B cell (primary cell): ENCODE data around the gene PSENEN. TPM values are rescaled to one million over a fixed set of nuclear protein-coding genes. Genes with fewer than 3 reads are reported as not detected.

Experiments used
- ATAC-seq: fragments of 200-7000 bp; cut with Tn5 transposase; one replicate; pipeline ENCODE4 v1.10.0; 2021; ENCODE audit warnings: low read depth, mild to moderate bottlenecking, moderate number of reproducible peaks, moderate library complexity
- CTCF ChIA-PET: fragments of 350-600 bp; sonication (Branson Sonifier 250); formaldehyde crosslinking; loops from one replicate; lab custom pipeline; 2021; ENCODE audit warnings: antibody characterized with exemption, inconsistent platforms; lab: Charles Lee
- POLR2A ChIA-PET: fragments of 350-600 bp; sonication (Branson Sonifier 250); formaldehyde crosslinking; loops from one replicate; lab custom pipeline; 2021; ENCODE audit warnings: antibody characterized with exemption; lab: Charles Lee
- DNase-seq: peaks from one replicate; pipeline ENCODE4 v3.0.0; 2013
- H2AFZ ChIP-seq: 2 replicates; pipeline ENCODE4 v1.6.1; 2012; ENCODE audit warnings: mild to moderate bottlenecking, low read depth, low read length; ENCODE audit not compliant: insufficient read depth, poor library complexity, severe bottlenecking
- H3K27ac ChIP-seq, 2 donors: 1 replicate in 1 of 2; 2 replicates in 1 of 2; pipeline ENCODE4 v1.5.1; 2012 to 2013; ENCODE audit warnings: low read length in 2 of 2, mild to moderate bottlenecking in 2 of 2, moderate library complexity in 1 of 2
- H3K27me3 ChIP-seq, 4 experiments: fragments of 200-600 bp in 1 of 4; sonication (generic) in 1 of 4; replicated peaks in 1 of 4; 1 replicate in 2 of 4; 2 replicates in 2 of 4; pipeline versions ENCODE4 v1.6.1 to v1.7.0; 2013 to 2016; ENCODE audit warnings: low read length in 3 of 4, mild to moderate bottlenecking in 2 of 4, mixed read lengths in 1 of 4, moderate library complexity in 1 of 4; ENCODE audit not compliant: insufficient read depth in 4 of 4, control insufficient read depth in 3 of 4; ENCODE audit errors: control extremely low read depth in 1 of 4
- H3K36me3 ChIP-seq, 2 experiments: replicated peaks in 1 of 2; 1 replicate in 1 of 2; 2 replicates in 1 of 2; pipeline versions ENCODE4 v1.6.1 to v1.7.1; 2013; ENCODE audit warnings: low read length in 1 of 2; ENCODE audit not compliant: insufficient read depth in 2 of 2, control insufficient read depth in 1 of 2; ENCODE audit errors: control extremely low read depth in 1 of 2, extremely low read depth in 1 of 2
- H3K4me1 ChIP-seq, 2 donors: fragments of 200-600 bp in 1 of 2; sonication (generic) in 1 of 2; 1 replicate in 1 of 2; 2 replicates in 1 of 2; pipeline versions ENCODE4 v1.5.1 to v1.6.1; 2013 to 2017; ENCODE audit warnings: low read length in 2 of 2; ENCODE audit not compliant: control insufficient read depth in 2 of 2, insufficient read depth in 2 of 2
- H3K4me2 ChIP-seq: replicated peaks from 2 replicates; pipeline ENCODE3; 2012; ENCODE audit warnings: mild to moderate bottlenecking, low read depth, low read length; ENCODE audit not compliant: poor library complexity, severe bottlenecking
- H3K4me3 ChIP-seq, 5 experiments: fragments of 200-600 bp in 1 of 5; sonication (generic) in 1 of 5; 1 replicate in 3 of 5; 2 replicates in 2 of 5; pipeline versions ENCODE4 v1.5.1 to v1.7.0; 2011 to 2016; ENCODE audit warnings: low read length in 4 of 5, mild to moderate bottlenecking in 4 of 5, low read depth in 2 of 5, control low read depth in 1 of 5, moderate library complexity in 1 of 5; ENCODE audit not compliant: insufficient read depth in 1 of 5; ENCODE audit errors: control extremely low read depth in 1 of 5, extremely low read depth in 1 of 5
- H3K79me2 ChIP-seq: fragments of 200-600 bp; sonication (generic); one replicate; pipeline ENCODE4 v1.6.0; 2016; ENCODE audit warnings: low read length; ENCODE audit not compliant: control insufficient read depth, insufficient read depth
- H3K9ac ChIP-seq: fragments of 200-600 bp; sonication (generic); 2 replicates; pipeline ENCODE4 v1.6.1; 2017; ENCODE audit warnings: mild to moderate bottlenecking, low read length, moderate library complexity
- H3K9me3 ChIP-seq, 3 donors: one replicate each; pipeline versions ENCODE4 v1.6.1 to v1.7.1; 2013; ENCODE audit warnings: low read length in 2 of 3; ENCODE audit not compliant: control insufficient read depth in 2 of 3, insufficient read depth in 1 of 3; ENCODE audit errors: control extremely low read depth in 1 of 3
- H4K20me1 ChIP-seq: 2 replicates; pipeline ENCODE4 v1.6.0; 2012; ENCODE audit warnings: mild to moderate bottlenecking, low read length; ENCODE audit not compliant: insufficient read depth, control insufficient read depth, poor library complexity, severe bottlenecking
- H3K27ac Mint-ChIP-seq: one replicate; pipeline ENCODE4 v1.8.0; 2021; ENCODE audit warnings: mixed read lengths
- H3K27me3 Mint-ChIP-seq: one replicate; pipeline ENCODE4 v1.8.0; 2021; ENCODE audit warnings: mixed read lengths
- H3K4me1 Mint-ChIP-seq: one replicate; pipeline ENCODE4 v1.8.0; 2021; ENCODE audit warnings: mixed read lengths
- H3K4me3 Mint-ChIP-seq: one replicate; pipeline ENCODE4 v1.8.0; 2021; ENCODE audit warnings: mixed read lengths
- H3K9me3 Mint-ChIP-seq: one replicate; pipeline ENCODE4 v1.8.0; 2022; ENCODE audit warnings: mixed read lengths; ENCODE audit not compliant: insufficient read depth
- EZH2 ChIP-seq: IDR thresholded peaks from 2 replicates; pipeline ENCODE4 v1.6.1; 2012; ENCODE audit warnings: borderline replicate concordance, low read depth, mild to moderate bottlenecking, moderate library complexity, low read length; ENCODE audit not compliant: insufficient read depth, poor library complexity, severe bottlenecking
- WGBS: methylation state at CpG from one replicate; pipeline ENCODE4 v1.1.5; 2013; ENCODE audit warnings: missing lambda C conversion rate; ENCODE audit not compliant: insufficient coverage; 5-methylcytosine and 5-hydroxymethylcytosine counted together
- intact Hi-C: fragments of 100-400 bp; cut with micrococcal nuclease; formaldehyde crosslinking; loops from one replicate; pipeline ENCODE4 v1.10.0; 2022
- polyA plus RNA-seq: library from polyadenylated mRNA; depleted of rRNA; stranded (reverse); fragments of >200 nt; gene quantifications from 2 replicates; pipeline ENCODE4 v1.2.3, GENCODE V29; 2012
- total RNA-seq, 2 donors: library from RNA; stranded (reverse); fragments of 120-200 nt in 1 of 2; gene quantifications; 1 replicate in 1 of 2; 2 replicates in 1 of 2; pipeline versions ENCODE4 v1.2.3 to v1.2.4, GENCODE V29; 2013 to 2022
- TF ChIP-seq, protein P1 (sequence below): fragments of 200-600 bp; IDR thresholded peaks from one replicate; pipeline ENCODE4 v1.8.0; 2022; ENCODE audit warnings: antibody characterized with exemption, mild to moderate bottlenecking

PSENEN gene
- total and polyA plus RNA-seq, 2 donors (not counting 1 experiment from before 2014, with no cell fraction given): 17.7 to 36.4 TPM

DNA sequence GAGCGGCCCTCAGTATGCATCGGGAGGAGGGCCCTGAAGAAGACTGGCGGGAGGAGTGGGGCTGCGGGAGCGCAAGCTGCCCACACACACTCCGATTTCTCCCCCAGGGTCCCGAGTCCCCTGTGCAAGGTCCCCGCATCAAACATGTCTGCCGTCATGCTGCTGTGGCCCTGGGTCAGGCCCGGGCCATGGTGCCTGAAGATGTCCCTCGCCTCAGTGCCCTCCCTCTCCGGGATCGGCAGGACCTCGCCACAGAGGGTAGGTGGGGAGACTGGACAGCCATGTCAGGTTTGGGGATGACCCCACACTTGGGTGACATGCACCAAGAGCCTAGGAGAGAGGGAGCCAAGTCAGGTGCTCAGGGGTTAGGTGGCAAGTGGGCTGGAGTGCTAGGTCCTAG lies 23.0 kb upstream of the PSENEN start:
- CTCF ChIA-PET: no interaction called here
- intact Hi-C loops: no loop called here
- TF ChIP-seq EZH2: no peak
- TF ChIP-seq, protein P1, sequence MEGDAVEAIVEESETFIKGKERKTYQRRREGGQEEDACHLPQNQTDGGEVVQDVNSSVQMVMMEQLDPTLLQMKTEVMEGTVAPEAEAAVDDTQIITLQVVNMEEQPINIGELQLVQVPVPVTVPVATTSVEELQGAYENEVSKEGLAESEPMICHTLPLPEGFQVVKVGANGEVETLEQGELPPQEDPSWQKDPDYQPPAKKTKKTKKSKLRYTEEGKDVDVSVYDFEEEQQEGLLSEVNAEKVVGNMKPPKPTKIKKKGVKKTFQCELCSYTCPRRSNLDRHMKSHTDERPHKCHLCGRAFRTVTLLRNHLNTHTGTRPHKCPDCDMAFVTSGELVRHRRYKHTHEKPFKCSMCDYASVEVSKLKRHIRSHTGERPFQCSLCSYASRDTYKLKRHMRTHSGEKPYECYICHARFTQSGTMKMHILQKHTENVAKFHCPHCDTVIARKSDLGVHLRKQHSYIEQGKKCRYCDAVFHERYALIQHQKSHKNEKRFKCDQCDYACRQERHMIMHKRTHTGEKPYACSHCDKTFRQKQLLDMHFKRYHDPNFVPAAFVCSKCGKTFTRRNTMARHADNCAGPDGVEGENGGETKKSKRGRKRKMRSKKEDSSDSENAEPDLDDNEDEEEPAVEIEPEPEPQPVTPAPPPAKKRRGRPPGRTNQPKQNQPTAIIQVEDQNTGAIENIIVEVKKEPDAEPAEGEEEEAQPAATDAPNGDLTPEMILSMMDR: no peak
- no peaks in the 10 kb centered on the region for H3K27me3 ChIP-seq
- no peak overlapping the region for H3K27ac ChIP-seq
- no peaks in the 10 kb centered on the region for H3K9me3 Mint-ChIP-seq
- peaks cover 8 to 15% of the 10 kb centered on the region in 2 donors for H3K4me1 ChIP-seq
- H3K36me3 ChIP-seq: peaks cover 2 to 71% of the 10 kb centered on the region in 2 experiments
- POLR2A ChIA-PET: interaction anchor here (0.6 kb wide), 1 partner anchor 410 kb away, joined by 8 read pairs; no protein-coding TSS in a partner anchor
- H3K9me3 ChIP-seq: no peaks in the 10 kb centered on the region
- ATAC-seq (no peak), DNase-seq (no peak)
- H3K4me3 Mint-ChIP-seq: no peak overlapping the region
- H3K27me3 Mint-ChIP-seq: no peaks in the 10 kb centered on the region
- no peak overlapping the region for H3K4me2 ChIP-seq
- 94% methylated on average over 13 of the region's 14 CpGs for WGBS
- no peak overlapping the region for H2AFZ ChIP-seq
- no peak overlapping the region for H3K27ac Mint-ChIP-seq
- H3K79me2 ChIP-seq: peaks cover 81% of the 10 kb centered on the region
- peaks cover 66% of the 10 kb centered on the region for H4K20me1 ChIP-seq
- peaks cover 19% of the 10 kb centered on the region for H3K4me1 Mint-ChIP-seq
- no peak overlapping the region for H3K9ac ChIP-seq
- H3K4me3 ChIP-seq: no peak overlapping the region

DNA sequence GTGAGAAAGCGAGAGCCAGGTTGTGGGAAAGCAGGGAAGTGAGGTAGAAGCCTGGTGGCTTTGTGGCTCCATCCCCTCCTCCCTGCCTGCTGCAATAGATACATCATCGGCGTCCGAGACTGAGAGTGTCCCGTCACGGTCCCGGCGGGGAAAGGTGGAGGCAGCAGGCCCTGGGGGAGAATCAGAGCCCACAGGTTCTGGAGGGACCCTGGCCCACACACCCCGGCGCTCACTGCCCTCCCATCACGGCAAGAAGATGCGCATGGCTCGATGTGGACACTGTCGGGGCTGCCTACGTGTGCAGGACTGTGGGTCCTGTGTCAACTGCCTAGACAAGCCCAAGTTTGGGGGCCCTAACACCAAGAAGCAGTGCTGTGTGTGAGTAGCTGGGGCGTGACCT lies 22.6 kb upstream of the PSENEN start:
- no peak for TF ChIP-seq EZH2
- TF ChIP-seq, protein P1: no peak
- Mint-ChIP-seq H3K4me1 (peaks cover 19% of the 10 kb centered on the region), H3K4me3 (no peak overlapping the region), H3K9me3 (no peaks in the 10 kb centered on the region), H3K27ac (no peak overlapping the region), H3K27me3 (no peaks in the 10 kb centered on the region)
- WGBS: 99% methylated on average over 15 of the region's 16 CpGs
- no peak overlapping the region for H2AFZ ChIP-seq
- no peaks in the 10 kb centered on the region for H3K9me3 ChIP-seq
- H3K4me2 ChIP-seq: no peak overlapping the region
- H3K9ac ChIP-seq: no peak overlapping the region
- CTCF ChIA-PET: no interaction called here
- no peaks in the 10 kb centered on the region for H3K27me3 ChIP-seq
- H3K4me1 ChIP-seq: peaks cover 8 to 15% of the 10 kb centered on the region in 2 donors
- DNase-seq (no peak), ATAC-seq (no peak)
- POLR2A ChIA-PET: no interaction called here
- H3K36me3 ChIP-seq: peaks cover 2 to 75% of the 10 kb centered on the region in 2 experiments
- peaks cover 70% of the 10 kb centered on the region for H4K20me1 ChIP-seq
- peaks cover 85% of the 10 kb centered on the region for H3K79me2 ChIP-seq
- intact Hi-C loops: no loop called here
- H3K27ac ChIP-seq: no peak overlapping the region
- H3K4me3 ChIP-seq: no peak overlapping the region
